ENCODE data around the gene RCAN2. TPM values are rescaled to one million over a fixed set of nuclear protein-coding genes. Genes with fewer than 3 reads are reported as not detected.

Gene RCAN2
- total and polyA plus RNA-seq, 9 donors: 12.0 to 75.3 (median 16.7) TPM

GRCh38 chr6:46509063-46509462 lies 17.8 kb upstream of the RCAN2 start:
- H3K36me3 ChIP-seq: no peaks in the 10 kb centered on the region
- no peak overlapping the region for H3K27ac ChIP-seq
- no peaks in the 10 kb centered on the region for H3K9me3 ChIP-seq
- intact Hi-C loops (cut with DNase I): loop anchor here in 1 of 4 donors (10.0 kb wide), 1 partner anchor 54 kb away; no protein-coding TSS in a partner anchor
- WGBS, 3 donors: 64 to 76% (median 67%) methylated on average over 4 of the region's 4 CpGs
- no peak overlapping the region for H3K4me3 ChIP-seq
- peaks cover 16% of the 10 kb centered on the region for H3K4me1 ChIP-seq (ENCODE audit: insufficient read depth)
- TF ChIP-seq EP300 (IDR thresholded peaks at IDR 0.05): no peak
- TF ChIP-seq CTCF (IDR thresholded peaks at IDR 0.05): no peak
- no peak for TF ChIP-seq POLR2A (IDR thresholded peaks at IDR 0.05)
- H3K27me3 ChIP-seq: no peaks in the 10 kb centered on the region
- no peak for DNase-seq

GRCh38 chr6:46507426-46507825 lies 16.2 kb upstream of the RCAN2 start:
- intact Hi-C loops (cut with DNase I): loop anchor here in 1 of 4 donors (10.0 kb wide), 1 partner anchor 53 kb away; no protein-coding TSS in a partner anchor
- Histone ChIP-seq H3K4me3 (no peak overlapping the region), H3K36me3 (no peaks in the 10 kb centered on the region), H3K27me3 (no peaks in the 10 kb centered on the region), H3K9me3 (no peaks in the 10 kb centered on the region), H3K27ac (no peak overlapping the region), H3K4me1 (ENCODE audit: insufficient read depth) (peaks cover 19% of the 10 kb centered on the region)
- DNase-seq: no peak
- TF ChIP-seq EP300 (IDR thresholded peaks at IDR 0.05): no peak
- TF ChIP-seq CTCF (IDR thresholded peaks at IDR 0.05): no peak
- TF ChIP-seq POLR2A (IDR thresholded peaks at IDR 0.05): no peak

- Histone ChIP-seq H3K4me3 (no peak overlapping the region), H3K27ac (no peak overlapping the region), H3K36me3 (no peaks in the 10 kb centered on the region), H3K4me1 (ENCODE audit: insufficient read depth) (peaks cover 13% of the 10 kb centered on the region), H3K27me3 (no peaks in the 10 kb centered on the region), H3K9me3 (no peaks in the 10 kb centered on the region)
- WGBS, 3 donors: 74 to 91% (median 85%) methylated on average over 7 of the region's 7 CpGs
- DNase-seq: no peak
- intact Hi-C loops (cut with DNase I): loop anchor here in 1 of 4 donors (10.0 kb wide), 1 partner anchor 51 kb away; no protein-coding TSS in a partner anchor
- TF ChIP-seq CTCF (IDR thresholded peaks at IDR 0.05) (no peak), EP300 (IDR thresholded peaks at IDR 0.05) (no peak), POLR2A (IDR thresholded peaks at IDR 0.05) (no peak)
Observed at GRCh38 chr6:46505693-46506512, 14.7 kb upstream of the RCAN2 start.

GRCh38 chr6:46504242-46504641 lies 13.0 kb upstream of the RCAN2 start:
- TF ChIP-seq CTCF (IDR thresholded peaks at IDR 0.05) (no peak), EP300 (IDR thresholded peaks at IDR 0.05) (no peak), POLR2A (IDR thresholded peaks at IDR 0.05) (no peak)
- no peaks in the 10 kb centered on the region for H3K9me3 ChIP-seq
- peaks cover 8% of the 10 kb centered on the region for H3K4me1 ChIP-seq (ENCODE audit: insufficient read depth)
- DNase-seq: no peak
- H3K36me3 ChIP-seq: no peaks in the 10 kb centered on the region
- no peak overlapping the region for H3K27ac ChIP-seq
- no peak overlapping the region for H3K4me3 ChIP-seq
- no peaks in the 10 kb centered on the region for H3K27me3 ChIP-seq
- intact Hi-C loops (cut with DNase I): loop anchor here in 1 of 4 donors (10.0 kb wide), 1 partner anchor 49 kb away; no protein-coding TSS in a partner anchor

Data from ovary (tissue), 9 donors.